ENCODE measurements around the gene ITPRIP.

ITPRIP gene

GRCh38 chr10:104279550-104280259 is 58.6 kb downstream of the ITPRIP start:
- DNase-seq: no peak

GRCh38 chr10:104277785-104278184 is 60.5 kb downstream of the ITPRIP start:
- DNase-seq: no peak

DNA sequence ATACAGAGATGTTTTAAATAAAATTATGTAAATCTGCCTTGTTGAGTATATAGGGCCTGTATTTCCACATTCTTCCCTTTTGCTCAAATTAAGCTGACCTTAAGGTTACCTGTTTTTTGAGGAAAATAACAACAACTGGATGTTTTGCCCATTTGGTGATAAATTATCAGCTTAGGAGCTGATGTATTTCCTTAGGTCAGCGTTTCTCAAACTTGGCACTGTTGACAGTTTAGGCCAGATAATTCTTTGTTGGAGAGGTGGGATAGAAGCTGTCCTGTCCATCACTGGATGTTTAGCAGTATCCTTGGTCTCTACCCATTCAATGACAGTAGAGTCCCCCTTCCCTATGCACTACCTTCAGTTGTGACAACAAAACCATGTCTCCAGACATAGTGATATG is 62.1 kb downstream of the ITPRIP start:
- no peak for DNase-seq

GRCh38 chr10:104274762-104275721 is 63.2 kb downstream of the ITPRIP start:
- no peak for DNase-seq

- DNase-seq: no peak
Observed at GRCh38 chr10:104273899-104274575, 64.2 kb downstream of the ITPRIP start.

DNA sequence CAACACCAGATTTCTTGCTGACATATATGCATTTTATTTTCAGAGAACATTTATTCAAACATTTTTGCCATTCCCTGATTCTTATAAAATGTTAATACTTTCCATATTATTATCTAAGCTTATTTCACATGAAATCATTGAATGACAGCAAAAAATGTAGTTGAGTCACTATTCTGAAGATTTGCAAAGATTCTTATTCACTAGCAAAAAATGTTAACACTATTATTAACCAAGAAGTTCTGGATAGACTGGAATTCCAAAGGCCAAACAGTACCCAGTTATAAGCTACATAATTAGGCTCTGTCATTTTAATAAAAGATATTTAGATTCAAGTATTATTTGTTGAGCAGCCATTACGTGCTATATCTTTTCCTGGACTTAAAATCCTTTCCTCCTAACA is 65.0 kb downstream of the ITPRIP start:
- no peak for DNase-seq

DNA sequence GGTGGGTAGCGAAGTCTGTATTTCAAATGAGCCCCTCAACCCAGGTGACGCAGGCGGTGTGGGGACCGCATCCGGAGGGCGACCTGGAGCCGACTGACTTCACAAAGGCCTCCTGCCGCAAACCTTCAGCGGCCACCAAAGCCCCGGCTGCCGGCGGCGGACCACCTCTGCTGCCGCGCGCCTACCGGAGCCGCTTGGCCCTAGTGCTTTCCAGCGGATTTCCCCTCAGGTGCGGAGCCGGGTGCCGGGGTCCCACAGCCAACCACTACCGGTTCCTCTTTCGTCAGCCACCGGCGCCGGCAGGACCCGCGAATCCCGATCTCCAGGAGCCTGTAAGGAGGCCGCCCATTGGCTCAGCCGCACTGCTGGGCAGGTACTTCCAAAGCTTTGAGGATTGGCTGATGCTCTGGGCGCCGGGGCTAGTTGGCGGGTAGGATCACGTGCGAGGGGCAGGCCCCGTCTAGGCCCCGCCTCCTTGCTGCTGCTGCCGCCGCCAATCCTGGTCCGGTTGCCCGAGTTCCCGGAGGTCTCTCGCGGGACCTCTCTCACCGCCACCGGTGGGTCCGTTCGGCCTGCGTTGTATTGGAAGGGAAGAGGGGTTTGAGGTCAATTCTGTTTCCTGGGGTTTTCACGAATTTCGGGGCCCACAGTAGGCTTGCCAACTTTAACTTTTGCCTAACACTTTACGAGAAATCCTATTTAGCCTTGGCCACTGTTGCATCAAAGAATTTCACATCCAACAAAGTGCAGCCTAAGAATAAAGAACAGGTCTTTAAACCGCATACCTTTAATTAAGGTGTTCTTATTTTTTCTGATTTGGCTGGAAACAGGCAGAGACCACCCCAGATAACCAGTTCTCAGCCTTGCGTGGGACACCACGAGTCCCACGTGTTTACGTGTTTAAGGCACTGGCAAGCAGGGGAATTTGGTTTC is 69.3 kb downstream of the ITPRIP start, which contains the start of gene GSTO2:
Gene GSTO2, plus strand, starts transcription at position 472 of the 933 bp plus-strand sequence. CDS start 5,732 bp downstream, outside the sequence.
- DNase-seq: peak; percentile 93

DNA sequence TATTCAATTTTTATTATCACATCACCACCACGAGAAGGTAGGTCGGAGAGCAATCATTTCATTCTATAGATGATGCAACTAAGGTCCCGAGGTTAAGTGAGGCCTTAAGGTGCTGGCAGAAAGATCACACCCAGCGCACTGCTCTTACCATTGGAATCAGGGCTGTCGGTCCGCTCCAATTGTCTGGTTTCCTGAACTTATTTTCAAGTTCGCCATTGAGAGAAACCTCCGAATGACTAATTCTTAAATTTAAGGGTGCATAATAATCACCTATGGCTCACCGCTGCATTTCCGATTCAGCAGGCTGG is 69.9 kb downstream of the ITPRIP start:
- no peak for DNase-seq

DNA sequence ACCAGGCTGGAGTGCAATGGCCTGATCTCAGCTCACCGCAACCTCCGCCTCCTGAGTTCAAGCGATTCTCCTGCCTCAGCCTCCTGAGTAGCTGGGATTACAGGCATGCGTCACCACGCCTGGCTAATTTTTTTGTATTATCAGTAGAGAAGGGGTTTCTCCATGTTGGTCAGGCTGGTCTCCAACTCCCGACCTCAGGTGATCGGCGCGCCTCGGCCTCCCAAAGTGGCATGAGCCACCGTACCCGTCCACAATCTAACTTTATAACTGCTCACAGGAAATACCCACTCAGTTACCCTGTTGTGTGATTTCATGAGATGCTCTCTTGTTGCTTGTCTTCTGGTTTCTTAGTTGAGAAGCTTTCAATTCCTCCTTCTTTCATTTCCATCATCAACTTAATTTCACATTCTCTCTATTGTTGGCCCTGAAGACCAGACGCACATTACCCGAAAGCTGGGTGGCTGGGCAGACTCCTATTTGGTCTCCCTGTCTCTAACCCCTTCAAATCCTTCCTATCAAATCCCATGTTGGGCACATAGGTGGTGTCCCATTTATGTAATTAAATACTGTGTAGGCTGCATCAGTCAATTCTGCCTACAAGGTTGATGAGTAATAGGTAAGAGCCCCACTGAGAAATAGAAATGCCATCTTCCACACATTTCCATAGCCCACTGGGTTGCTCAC is 70.4 kb downstream of the ITPRIP start:
- no peak for DNase-seq

- DNase-seq: no peak
Observed at GRCh38 chr10:104264783-104265182, 73.5 kb downstream of the ITPRIP start.

DNA sequence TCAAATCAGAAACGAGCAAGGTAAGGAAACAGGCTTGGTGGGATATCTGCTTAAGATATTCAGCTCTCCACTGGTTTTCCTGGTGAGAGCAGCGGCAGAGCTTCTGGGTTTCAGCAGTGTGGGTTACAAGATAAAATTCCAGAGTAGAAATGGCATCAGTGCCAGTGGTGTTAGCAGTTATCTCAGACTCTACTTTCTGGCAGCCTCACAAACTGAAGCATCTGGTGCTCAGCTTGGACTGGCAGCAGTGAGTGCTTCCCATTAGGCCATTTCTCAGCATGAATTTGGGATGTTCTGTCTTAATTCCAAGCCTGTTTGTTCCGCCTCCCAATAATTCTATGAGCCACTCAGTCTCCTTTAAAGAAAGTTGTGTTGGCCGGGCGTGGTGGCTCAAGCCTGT is 76.2 kb downstream of the ITPRIP start:
- DNase-seq: no peak

DNA sequence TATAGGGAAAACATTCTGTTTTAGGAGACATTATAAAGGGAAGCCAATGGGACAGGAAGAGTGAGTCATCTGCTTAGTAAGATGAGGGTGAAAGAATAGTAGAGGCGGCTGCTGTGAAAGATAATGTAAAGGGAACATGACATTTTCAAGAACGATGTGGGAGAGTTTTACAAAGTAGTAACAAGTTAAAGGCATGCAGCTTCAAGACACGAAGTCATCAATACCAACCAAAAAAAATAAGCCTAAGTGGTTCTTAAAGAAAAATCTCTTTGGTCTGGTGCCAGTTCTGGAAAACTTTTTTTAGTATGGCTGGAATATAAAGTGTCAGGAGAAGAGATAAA is 77.5 kb downstream of the ITPRIP start:
- no peak for DNase-seq

DNA sequence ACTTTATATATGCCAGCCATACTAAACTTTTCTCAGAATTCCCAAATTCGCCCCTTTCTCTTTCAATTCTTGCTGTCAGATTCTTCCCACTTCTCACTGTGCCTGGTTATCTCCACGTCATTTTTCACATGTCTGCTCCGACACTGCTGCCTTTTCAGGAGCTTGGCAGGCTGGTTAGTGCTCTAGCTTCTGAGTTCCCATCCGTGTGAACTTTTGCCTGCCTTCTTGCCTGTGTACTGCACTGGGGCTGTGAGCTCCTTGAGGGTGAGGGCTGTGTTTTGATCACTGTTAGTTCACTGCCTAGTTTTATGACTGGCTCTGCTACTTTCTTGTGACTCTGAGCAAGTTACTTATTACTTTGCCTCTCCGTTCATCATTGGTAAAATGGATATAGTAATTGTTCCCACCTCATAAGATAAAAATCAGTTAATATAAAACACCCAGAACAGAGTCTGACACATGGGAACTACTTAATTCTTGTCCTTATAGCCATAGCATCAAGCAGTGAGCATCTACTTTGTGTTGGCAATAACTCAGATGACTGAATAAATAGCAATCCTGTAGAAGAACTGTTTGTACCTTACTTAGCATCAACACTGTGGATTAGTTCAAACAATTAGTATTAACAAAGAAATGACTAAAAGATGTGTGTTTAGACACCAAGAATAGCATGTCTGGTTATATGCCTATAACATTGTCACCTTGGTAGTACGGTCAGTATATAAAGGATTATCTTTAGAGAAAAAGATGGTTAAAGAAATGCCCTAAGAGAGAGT is 78.1 kb downstream of the ITPRIP start:
- DNase-seq: no peak

All from GOT3 (cell line).